GM11168 (cell line): ENCODE measurements around the gene PLBD1.

Experiments
- in situ Hi-C: fragments of 300-500 bp; cut with MboI; formaldehyde crosslinking; loops from one replicate; pipeline ENCODE4 v1.12.0; 2022; ENCODE audit warnings: low sequenced_read_pairs; ENCODE audit not compliant: unreplicated experiment

PLBD1 gene

GRCh38 chr12:14514946-14515345 is 52.7 kb downstream of the PLBD1 start:
- in situ Hi-C loops, result loop anchor here (10.0 kb wide), 1 partner anchor 110 kb away; no protein-coding TSS in a partner anchor

GRCh38 chr12:14514154-14514842 is 53.4 kb downstream of the PLBD1 start:
- in situ Hi-C loops, result loop anchor here (10.0 kb wide), 1 partner anchor 111 kb away; no protein-coding TSS in a partner anchor

GRCh38 chr12:14510574-14510973 is 57.1 kb downstream of the PLBD1 start:
- in situ Hi-C loops, result loop anchor here (10.0 kb wide), 1 partner anchor 114 kb away; no protein-coding TSS in a partner anchor

- in situ Hi-C loops, result no loop called here
Measured at GRCh38 chr12:14505626-14506596, 61.8 kb downstream of the PLBD1 start.

GRCh38 chr12:14495326-14495725 is 72.4 kb downstream of the PLBD1 start:
- in situ Hi-C loops, result no loop called here

GRCh38 chr12:14482886-14483285 is 84.8 kb downstream of the PLBD1 start:
- in situ Hi-C loops, result no loop called here

- in situ Hi-C loops, result no loop called here
Measured at GRCh38 chr12:14482361-14482760, 85.3 kb downstream of the PLBD1 start.

- in situ Hi-C loops, result no loop called here
Measured at GRCh38 chr12:14481201-14481600, 86.5 kb downstream of the PLBD1 start.

- in situ Hi-C loops, result no loop called here
Measured at GRCh38 chr12:14479004-14479403, 88.7 kb downstream of the PLBD1 start.

- in situ Hi-C loops, result loop anchor here (25.0 kb wide), 1 partner anchor 211 kb away; no protein-coding TSS in a partner anchor
Measured at GRCh38 chr12:14473707-14474287, 93.9 kb downstream of the PLBD1 start.

GRCh38 chr12:14471497-14471896 is 96.2 kb downstream of the PLBD1 start:
- in situ Hi-C loops, result loop anchor here (25.0 kb wide), 1 partner anchor 209 kb away; no protein-coding TSS in a partner anchor

GRCh38 chr12:14460212-14460841 is 107.4 kb downstream of the PLBD1 start:
- in situ Hi-C loops, result loop anchor here (25.0 kb wide), 1 partner anchor 198 kb away; no protein-coding TSS in a partner anchor

GRCh38 chr12:14454098-14454907 is 113.4 kb downstream of the PLBD1 start:
- in situ Hi-C loops, result loop anchor here (25.0 kb wide), 1 partner anchor 192 kb away; no protein-coding TSS in a partner anchor
